ENCODE results near the gene SMTNL2. TPM values are rescaled to one million over a fixed set of nuclear protein-coding genes. Genes with fewer than 3 reads are reported as not detected.
"Not testable (repeated sequence)": the region's sequence is repeated elsewhere in the genome, so short reads cannot be mapped to it uniquely, and the experiment has no call there.

SMTNL2 gene
- total RNA-seq, 2 donors from 2014 or later: 0.51 to 0.79 TPM

DNA sequence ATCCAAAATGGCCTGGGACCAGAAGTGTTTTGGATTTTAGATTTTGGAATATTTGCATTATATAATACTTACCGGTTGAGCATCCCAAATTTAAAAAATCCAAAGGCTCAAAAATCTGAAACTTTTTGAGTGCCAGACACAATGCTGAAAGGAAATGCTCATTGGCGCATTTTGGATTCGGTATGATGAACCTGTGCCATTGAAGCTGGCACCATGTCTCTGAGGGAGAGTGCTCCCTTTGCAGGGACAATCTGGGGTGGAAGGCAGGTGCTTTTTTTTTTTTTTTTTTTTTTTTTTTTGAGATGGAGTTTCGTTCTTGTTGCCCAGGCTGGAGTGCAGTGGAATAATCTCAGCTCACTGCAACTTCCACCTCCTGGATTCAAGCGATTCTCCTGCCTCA, 17.7 kb downstream of the SMTNL2 start:
- Mint-ChIP-seq H3K36me3 (ENCODE audit: low read depth) (no peaks in the 10 kb centered on the region), H3K4me3 (no peak overlapping the region), H3K27ac (no peak overlapping the region), H3K27me3 (ENCODE audit: insufficient read depth) (peaks cover 3% of the 10 kb centered on the region), H3K9me3 (no peaks in the 10 kb centered on the region), H3K4me1 (peaks cover 16% of the 10 kb centered on the region)
- DNase-seq: no peak
- Histone ChIP-seq H3K4me3 (ENCODE audit: low read length) (no peak overlapping the region), H3K4me1 (ENCODE audit: control insufficient read depth, insufficient read depth, low read length) (peaks cover 11% of the 10 kb centered on the region), H3K27ac (ENCODE audit: low read depth, low read length) (no peak overlapping the region), H3K36me3 (ENCODE audit: control insufficient read depth, insufficient read depth, low read length) (no peaks in the 10 kb centered on the region), H3K9ac (ENCODE audit: extremely low read depth, low read length, poor library complexity, severe bottlenecking) (no peak overlapping the region), H3K27me3 (ENCODE audit: control insufficient read depth, insufficient read depth, low read length, poor library complexity, severe bottlenecking) (no peaks in the 10 kb centered on the region), H3K9me3 (ENCODE audit: control insufficient read depth, low read length) (no peaks in the 10 kb centered on the region)
- WGBS, 2 experiments (ENCODE audit: insufficient coverage in 1 of 2, insufficient read length in 1 of 2): 88 to 100% methylated on average over 3 to 5 of the region's 5 CpGs
- TF ChIP-seq, protein P1, sequence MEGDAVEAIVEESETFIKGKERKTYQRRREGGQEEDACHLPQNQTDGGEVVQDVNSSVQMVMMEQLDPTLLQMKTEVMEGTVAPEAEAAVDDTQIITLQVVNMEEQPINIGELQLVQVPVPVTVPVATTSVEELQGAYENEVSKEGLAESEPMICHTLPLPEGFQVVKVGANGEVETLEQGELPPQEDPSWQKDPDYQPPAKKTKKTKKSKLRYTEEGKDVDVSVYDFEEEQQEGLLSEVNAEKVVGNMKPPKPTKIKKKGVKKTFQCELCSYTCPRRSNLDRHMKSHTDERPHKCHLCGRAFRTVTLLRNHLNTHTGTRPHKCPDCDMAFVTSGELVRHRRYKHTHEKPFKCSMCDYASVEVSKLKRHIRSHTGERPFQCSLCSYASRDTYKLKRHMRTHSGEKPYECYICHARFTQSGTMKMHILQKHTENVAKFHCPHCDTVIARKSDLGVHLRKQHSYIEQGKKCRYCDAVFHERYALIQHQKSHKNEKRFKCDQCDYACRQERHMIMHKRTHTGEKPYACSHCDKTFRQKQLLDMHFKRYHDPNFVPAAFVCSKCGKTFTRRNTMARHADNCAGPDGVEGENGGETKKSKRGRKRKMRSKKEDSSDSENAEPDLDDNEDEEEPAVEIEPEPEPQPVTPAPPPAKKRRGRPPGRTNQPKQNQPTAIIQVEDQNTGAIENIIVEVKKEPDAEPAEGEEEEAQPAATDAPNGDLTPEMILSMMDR (conservative IDR thresholded peaks at IDR 0.05): no peak

GRCh38 chr17:4604111-4604644, 19.8 kb downstream of the SMTNL2 start:
- no peak overlapping the region for H3K27ac ChIP-seq (ENCODE audit: low read depth, low read length)
- Mint-ChIP-seq H3K4me1 (peaks cover 30% of the 10 kb centered on the region), H3K4me3 (no peak overlapping the region), H3K36me3 (ENCODE audit: low read depth) (no peaks in the 10 kb centered on the region), H3K27me3 (ENCODE audit: insufficient read depth) (peaks cover 3% of the 10 kb centered on the region), H3K9me3 (no peaks in the 10 kb centered on the region), H3K27ac (no peak overlapping the region)
- H3K9me3 ChIP-seq (ENCODE audit: control insufficient read depth, low read length): no peaks in the 10 kb centered on the region
- H3K4me1 ChIP-seq (ENCODE audit: control insufficient read depth, insufficient read depth, low read length): peaks cover 11% of the 10 kb centered on the region
- peak; percentile 53 for DNase-seq
- H3K36me3 ChIP-seq (ENCODE audit: control insufficient read depth, insufficient read depth, low read length): no peaks in the 10 kb centered on the region
- H3K9ac ChIP-seq (ENCODE audit: extremely low read depth, low read length, poor library complexity, severe bottlenecking): no peak overlapping the region
- no peaks in the 10 kb centered on the region for H3K27me3 ChIP-seq (ENCODE audit: control insufficient read depth, insufficient read depth, low read length, poor library complexity, severe bottlenecking)
- TF ChIP-seq, protein P1 (conservative IDR thresholded peaks at IDR 0.05): no peak
- WGBS, 2 experiments (ENCODE audit: insufficient coverage in 1 of 2, insufficient read length in 1 of 2): 88 to 89% methylated on average over 16 to 17 of the region's 18 CpGs
- no peak overlapping the region for H3K4me3 ChIP-seq (ENCODE audit: low read length)

DNA sequence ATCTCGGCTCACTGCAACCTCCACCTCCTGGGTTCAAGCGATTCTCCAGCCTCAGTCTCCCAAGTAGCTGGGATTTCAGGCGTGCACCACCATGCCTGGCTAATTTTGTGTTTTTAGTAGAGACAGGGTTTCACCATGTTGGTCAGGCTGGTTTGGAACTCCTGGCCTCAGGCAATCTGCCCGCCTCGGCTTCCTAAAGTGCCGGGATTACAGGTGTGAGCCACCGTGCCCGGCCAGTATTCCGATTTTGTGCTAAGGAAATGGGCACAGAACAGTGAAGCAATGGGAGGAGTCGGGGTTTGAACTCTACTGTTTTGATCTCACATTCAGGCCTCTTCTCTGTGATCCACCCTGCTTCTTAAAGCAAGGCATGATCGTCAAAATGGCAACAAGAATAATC, 20.4 kb downstream of the SMTNL2 start:
- not testable (repeated sequence) for H3K4me3 ChIP-seq (ENCODE audit: low read length); H3K27ac Mint-ChIP-seq; H3K4me1 ChIP-seq (ENCODE audit: control insufficient read depth, insufficient read depth, low read length); H3K4me3 Mint-ChIP-seq; H3K36me3 ChIP-seq (ENCODE audit: control insufficient read depth, insufficient read depth, low read length); H3K27me3 Mint-ChIP-seq (ENCODE audit: insufficient read depth); H3K36me3 Mint-ChIP-seq (ENCODE audit: low read depth); DNase-seq; H3K27me3 ChIP-seq (ENCODE audit: control insufficient read depth, insufficient read depth, low read length, poor library complexity, severe bottlenecking); H3K27ac ChIP-seq (ENCODE audit: low read depth, low read length); H3K9ac ChIP-seq (ENCODE audit: extremely low read depth, low read length, poor library complexity, severe bottlenecking); H3K9me3 Mint-ChIP-seq; H3K9me3 ChIP-seq (ENCODE audit: control insufficient read depth, low read length)
- H3K4me1 Mint-ChIP-seq: peaks cover 29% of the 10 kb centered on the region
- 92 to 98% methylated on average over 8 to 11 of the region's 11 CpGs for WGBS, 2 experiments (ENCODE audit: insufficient coverage in 1 of 2, insufficient read length in 1 of 2)

DNA sequence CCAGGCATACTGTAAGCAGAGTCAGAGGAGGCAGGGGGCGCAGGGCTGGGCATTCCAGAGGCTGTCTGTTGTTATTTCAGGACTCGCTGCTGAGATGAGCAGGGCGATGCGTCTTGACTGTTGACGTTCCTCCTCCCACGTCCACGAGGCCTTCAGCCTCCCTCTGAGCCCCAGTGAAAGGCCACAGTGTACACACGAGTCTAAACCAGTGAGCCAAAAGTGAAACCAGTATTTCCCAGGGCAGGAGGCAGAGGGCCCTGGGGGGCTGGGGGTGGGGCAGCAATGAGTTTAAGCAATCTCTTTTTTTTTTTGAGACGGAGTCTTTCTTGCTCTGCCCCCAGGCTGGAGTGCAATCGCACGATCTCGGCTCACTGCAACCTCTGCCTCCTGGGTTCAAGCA, 21.5 kb downstream of the SMTNL2 start:
- Mint-ChIP-seq H3K4me3 (no peak overlapping the region), H3K36me3 (ENCODE audit: low read depth) (no peaks in the 10 kb centered on the region), H3K4me1 (peaks cover 27% of the 10 kb centered on the region), H3K27ac (no peak overlapping the region), H3K9me3 (no peaks in the 10 kb centered on the region), H3K27me3 (ENCODE audit: insufficient read depth) (peaks cover 3% of the 10 kb centered on the region)
- H3K27me3 ChIP-seq (ENCODE audit: control insufficient read depth, insufficient read depth, low read length, poor library complexity, severe bottlenecking): no peaks in the 10 kb centered on the region
- H3K27ac ChIP-seq (ENCODE audit: low read depth, low read length): no peak overlapping the region
- no peaks in the 10 kb centered on the region for H3K9me3 ChIP-seq (ENCODE audit: control insufficient read depth, low read length)
- no peaks in the 10 kb centered on the region for H3K4me1 ChIP-seq (ENCODE audit: control insufficient read depth, insufficient read depth, low read length)
- DNase-seq: no peak
- H3K4me3 ChIP-seq (ENCODE audit: low read length): no peak overlapping the region
- WGBS, 2 experiments (ENCODE audit: insufficient coverage in 1 of 2, insufficient read length in 1 of 2): 79 to 88% methylated on average over 8 to 12 of the region's 12 CpGs
- TF ChIP-seq, protein P1 (conservative IDR thresholded peaks at IDR 0.05): no peak
- no peaks in the 10 kb centered on the region for H3K36me3 ChIP-seq (ENCODE audit: control insufficient read depth, insufficient read depth, low read length)
- no peak overlapping the region for H3K9ac ChIP-seq (ENCODE audit: extremely low read depth, low read length, poor library complexity, severe bottlenecking)
